ENCODE results near the gene CIRBP.

The CIRBP gene

GRCh38 chr19:1269065-1269477 lies at the start of gene CIRBP:
Gene CIRBP, plus strand, starts transcription at chr19:1269332. Its CDS starts 1,602 bp downstream, at chr19:1270934.
- peak; percentile 98 for DNase-seq

DNA sequence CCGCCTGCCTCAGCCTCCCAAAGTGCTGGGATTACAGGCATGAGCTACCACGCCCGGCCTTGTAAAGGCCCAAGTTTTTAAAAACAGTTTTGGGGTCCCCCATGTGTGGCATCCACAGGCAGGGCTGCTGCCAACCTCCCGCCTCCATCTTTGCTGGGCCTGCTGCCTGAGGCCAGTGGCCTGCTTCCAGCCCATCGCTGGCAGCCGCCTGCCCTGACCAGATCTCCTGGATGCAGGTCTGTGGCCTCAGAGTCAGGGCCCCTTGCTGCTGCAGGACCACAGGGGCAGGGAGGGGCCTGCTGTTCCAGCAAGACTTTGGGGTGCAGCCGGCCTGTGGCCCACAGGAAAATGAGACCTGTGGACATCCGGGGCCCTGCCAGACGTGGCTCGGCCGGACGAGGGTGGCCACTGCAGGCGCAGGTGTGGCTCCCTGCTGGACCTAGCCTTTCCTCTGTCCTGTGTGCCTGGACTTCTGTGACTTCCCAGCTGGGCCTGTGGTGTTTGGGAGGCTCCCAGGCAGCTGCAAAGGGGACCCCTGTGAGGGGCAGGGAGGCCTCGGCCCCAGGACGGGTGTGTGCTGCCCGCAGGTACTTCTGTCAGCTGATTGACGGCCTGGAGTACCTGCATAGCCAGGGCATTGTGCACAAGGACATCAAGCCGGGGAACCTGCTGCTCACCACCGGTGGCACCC lies 49.2 kb upstream of the CIRBP start:
- no peak for DNase-seq

DNA sequence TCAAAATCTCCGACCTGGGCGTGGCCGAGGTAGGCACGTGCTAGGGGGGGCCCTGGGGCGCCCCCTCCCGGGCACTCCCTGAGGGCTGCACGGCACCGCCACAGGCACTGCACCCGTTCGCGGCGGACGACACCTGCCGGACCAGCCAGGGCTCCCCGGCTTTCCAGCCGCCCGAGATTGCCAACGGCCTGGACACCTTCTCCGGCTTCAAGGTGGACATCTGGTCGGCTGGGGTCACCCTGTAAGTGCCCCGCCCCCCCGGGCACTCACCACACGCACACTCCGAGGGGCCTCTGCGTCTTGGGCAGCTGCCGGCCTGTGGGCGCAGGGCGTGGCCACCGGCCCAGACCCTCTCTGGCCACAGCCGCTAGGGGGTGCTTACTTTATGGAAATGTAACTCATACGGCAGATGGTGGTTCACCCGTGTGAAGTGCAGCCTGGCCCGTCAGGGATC lies 48.6 kb upstream of the CIRBP start:
- DNase-seq = peak; percentile 32

DNA sequence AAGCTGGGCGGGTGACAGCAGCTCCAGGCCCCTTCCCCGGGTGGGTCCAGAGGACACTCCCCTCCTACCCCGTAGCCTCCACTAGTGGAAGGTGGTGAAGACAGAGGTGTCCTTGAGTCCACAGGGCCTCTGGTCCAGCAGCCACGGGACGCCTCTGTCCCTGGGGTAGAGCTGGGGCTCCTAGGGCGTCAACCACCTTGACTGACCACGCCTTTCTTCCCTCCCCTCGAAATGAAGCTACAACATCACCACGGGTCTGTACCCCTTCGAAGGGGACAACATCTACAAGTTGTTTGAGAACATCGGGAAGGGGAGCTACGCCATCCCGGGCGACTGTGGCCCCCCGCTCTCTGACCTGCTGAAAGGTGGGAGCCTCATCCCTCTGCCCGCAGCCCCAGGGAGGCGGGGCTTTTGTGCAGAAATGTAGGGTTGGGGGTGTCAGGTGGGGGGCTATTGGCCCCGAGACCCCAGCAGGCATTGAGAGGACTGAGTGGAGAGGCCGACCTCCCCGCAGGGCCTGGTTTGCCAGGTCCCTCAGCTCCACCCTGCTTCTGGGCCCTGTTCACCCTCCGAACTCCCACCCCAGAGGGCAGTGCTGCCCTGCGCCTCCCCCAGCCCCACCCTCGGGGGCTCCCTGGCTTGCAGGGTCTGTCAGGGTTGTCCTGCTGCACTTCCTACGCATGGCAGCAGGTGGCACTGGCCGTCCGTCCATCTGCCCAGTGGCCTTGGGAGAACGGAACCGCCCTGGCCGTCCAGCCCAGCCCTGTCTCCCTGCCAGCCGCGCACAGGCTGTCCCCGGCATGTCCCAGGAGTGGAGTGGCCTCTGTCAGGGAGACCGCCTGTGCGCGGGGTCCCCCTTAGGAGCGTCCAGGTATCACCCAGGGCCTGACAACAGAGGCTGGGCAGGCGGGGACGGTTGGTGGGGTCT lies 47.9 kb upstream of the CIRBP start:
- peak; percentile 61 for DNase-seq

DNA sequence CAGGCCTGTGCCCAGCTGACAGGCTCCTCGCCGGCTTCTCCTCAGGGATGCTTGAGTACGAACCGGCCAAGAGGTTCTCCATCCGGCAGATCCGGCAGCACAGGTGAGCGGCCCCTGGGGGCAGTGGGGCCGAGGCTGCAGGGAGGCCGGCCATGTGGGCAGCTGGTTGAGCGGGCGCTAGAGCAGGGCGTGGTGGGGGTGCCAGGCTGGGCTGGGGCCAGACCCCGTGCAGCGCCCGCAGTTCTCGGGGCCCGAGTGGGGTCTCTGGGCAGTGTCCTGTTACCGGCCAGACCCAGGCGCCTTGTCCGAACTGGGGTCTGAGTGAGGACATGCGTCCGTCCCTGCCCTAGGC lies 47.3 kb upstream of the CIRBP start:
- no peak for DNase-seq

- DNase-seq = no peak
Measured at GRCh38 chr19:1222394-1222793, 46.7 kb upstream of the CIRBP start.

- DNase-seq = peak; percentile 46
Measured at GRCh38 chr19:1223018-1223855, 45.9 kb upstream of the CIRBP start.

DNA sequence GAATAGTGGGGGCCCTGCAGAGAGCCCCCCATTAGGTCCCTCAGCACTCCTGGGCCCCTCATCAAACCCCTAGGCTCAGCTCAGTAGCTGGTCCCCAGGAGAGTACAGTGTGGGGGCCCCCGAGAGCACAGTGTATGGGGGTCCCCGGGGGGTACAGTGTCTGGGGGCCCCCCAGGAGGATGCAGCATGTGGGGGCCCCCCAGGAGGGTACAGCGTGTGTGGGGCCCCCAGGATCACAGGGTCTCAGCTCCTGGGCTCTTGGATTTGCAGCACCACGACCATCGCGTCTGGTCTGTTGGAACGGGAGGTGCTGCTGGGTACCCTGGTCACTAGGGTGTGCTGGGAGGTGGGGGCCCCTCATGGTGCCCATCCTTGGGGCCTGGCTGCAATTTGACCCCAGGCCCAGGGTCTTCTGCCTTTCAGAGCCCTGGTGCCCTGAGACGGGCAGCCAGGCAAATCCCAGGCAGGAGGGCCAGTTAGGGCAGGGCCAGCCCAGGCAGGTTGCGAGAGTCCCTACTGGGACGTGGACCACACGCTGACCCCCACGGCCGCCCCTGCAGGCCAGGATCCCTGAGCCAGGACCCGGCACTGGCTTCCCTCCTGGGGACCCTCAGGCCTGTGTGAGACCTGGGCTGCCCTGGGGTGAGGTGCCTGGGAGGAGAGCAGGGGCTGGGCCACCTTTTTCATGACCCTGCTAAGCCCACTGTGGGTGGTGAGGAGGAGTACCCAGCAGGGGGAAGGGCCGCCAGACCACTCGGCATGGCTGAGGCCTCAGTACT lies 44.9 kb upstream of the CIRBP start:
- DNase-seq = no peak

GRCh38 chr19:1224847-1225246 lies 44.3 kb upstream of the CIRBP start:
- DNase-seq = no peak

GRCh38 chr19:1225440-1226226 lies 43.5 kb upstream of the CIRBP start:
- no peak for DNase-seq

- DNase-seq = no peak
Measured at GRCh38 chr19:1226227-1226518, 43.0 kb upstream of the CIRBP start.

- DNase-seq = no peak
Measured at GRCh38 chr19:1226522-1227303, 42.4 kb upstream of the CIRBP start.

DNA sequence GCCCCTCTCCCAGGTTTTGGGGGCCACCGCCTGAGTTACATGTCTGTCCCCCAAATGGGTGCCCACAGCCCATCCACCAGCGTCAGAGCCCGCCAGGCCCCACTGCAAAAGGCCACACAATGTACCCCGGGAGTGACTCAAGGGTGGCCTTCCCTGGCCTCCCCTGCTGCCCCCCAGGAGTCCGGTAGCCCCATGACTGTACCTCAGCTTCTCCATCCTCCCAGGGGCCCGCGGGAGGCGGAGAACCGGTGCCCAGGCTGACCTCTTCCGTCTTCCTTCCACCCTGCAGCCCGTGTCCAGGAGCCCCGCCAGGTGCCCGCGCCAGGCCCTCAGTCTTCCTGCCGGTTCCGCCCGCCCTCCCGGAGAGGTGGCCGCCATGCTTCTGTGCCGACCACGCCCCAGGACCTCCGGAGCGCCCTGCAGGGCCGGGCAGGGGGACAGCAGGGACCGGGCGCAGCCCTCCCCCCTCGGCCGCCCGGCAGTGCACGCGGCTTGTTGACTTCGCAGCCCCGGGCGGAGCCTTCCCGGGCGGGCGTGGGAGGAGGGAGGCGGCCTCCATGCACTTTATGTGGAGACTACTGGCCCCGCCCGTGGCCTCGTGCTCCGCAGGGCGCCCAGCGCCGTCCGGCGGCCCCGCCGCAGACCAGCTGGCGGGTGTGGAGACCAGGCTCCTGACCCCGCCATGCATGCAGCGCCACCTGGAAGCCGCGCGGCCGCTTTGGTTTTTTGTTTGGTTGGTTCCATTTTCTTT lies 41.7 kb upstream of the CIRBP start:
- no peak for DNase-seq

DNA sequence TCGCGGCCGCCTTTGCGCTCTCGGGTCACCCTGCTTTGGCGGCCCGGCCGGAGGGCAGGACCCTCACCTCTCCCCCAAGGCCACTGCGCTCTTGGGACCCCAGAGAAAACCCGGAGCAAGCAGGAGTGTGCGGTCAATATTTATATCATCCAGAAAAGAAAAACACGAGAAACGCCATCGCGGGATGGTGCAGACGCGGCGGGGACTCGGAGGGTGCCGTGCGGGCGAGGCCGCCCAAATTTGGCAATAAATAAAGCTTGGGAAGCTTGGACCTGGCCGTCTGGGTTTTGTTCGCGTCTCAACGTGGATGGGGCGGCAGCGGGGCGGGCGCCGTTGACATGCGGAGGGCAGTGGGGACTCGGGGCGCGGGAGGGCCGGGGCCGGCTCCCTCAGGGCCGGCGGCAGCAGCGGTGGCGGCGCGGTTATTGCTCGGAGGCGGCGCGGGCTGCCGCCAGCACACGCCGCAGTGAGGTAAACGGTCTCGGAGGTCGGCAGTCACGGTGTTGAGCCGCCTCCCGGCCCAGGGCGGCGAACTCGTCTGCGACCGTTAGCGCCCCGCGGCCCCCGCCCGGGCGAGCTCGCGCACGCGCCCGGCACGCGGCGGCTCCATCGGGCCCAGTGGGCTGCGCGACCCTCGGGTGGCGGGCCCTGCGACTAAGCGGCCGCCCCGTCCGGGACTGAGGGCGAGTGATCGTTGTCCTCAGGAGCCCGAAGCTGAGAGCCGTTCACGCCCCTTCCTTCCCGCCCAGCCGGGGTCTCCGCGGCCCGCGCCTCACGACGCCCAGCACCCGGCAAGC lies 40.8 kb upstream of the CIRBP start:
- no peak for DNase-seq

- no peak for DNase-seq
Measured at GRCh38 chr19:1229056-1229923, 39.8 kb upstream of the CIRBP start.

DNA sequence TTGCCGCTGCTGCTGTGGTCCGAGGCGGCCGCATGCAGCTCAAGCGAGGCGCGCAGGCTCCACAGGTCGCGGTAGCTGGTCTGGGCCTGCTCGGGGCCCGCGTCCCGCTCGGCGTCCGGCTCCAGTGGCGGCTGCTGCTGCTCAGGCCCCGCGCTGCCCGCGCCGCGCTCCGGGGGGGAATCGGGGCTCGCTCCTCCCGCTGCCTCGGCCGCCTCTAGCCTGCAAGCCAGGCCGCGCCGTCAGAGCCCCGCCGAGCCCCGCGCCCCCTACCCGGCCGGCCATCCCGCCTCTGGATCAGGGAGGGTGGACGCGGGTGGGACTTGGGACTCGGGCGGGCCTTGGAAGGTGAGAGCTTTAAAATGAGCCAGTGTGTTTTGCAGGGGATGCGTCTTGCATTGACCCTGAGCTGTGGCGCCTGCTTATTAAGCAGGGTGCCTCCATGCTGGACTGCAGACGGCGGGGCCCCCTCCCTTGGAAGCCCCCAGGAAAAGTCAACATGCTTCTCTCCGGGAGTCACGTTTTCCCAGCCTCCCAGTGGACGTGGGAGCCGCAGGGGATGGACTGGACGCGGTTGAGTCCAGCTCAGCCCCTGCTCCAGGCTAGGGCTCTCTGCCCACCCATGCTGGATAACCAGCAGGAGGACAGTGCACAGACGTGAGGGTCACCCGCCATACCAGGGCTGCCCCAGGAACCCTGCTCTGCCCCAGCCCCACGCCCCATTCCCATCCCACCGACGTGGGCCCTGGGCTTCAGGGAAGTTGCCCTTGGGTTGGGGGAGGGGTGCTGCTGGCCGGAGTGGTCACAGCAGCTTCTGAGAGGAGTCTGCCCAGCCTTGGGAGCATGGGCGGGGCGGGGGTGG lies 39.0 kb upstream of the CIRBP start:
- no peak for DNase-seq

- no peak for DNase-seq
Measured at GRCh38 chr19:1230783-1231489, 38.2 kb upstream of the CIRBP start.
